ENCODE measurements around the gene SMCP.

SMCP gene

DNA sequence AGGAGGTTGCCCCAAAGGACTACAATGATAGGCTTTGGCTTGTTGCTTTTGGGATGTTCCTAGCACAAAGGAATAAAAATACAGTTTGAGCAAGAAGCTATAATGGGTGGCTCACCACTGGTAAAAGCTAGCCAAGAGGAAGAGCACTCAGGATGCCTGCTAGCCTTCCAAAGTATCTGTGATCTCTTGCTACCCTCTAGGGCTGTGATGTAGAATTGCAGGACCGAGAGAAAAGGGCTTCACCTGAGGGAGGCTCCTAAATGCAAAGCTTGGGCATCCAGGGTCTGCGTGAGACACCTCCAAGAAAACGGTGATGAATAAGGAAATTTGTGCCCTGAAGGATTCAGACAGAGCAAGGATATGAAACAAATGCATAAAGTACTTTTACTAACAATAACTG lies 48.0 kb downstream of the SMCP start:
- TF ChIP-seq TCF12 (IDR thresholded peaks at IDR 0.05; ENCODE audit: low read depth) (no peak), RAD21 (IDR thresholded peaks at IDR 0.05; ENCODE audit: low read depth) (peak; percentile 54)

DNA sequence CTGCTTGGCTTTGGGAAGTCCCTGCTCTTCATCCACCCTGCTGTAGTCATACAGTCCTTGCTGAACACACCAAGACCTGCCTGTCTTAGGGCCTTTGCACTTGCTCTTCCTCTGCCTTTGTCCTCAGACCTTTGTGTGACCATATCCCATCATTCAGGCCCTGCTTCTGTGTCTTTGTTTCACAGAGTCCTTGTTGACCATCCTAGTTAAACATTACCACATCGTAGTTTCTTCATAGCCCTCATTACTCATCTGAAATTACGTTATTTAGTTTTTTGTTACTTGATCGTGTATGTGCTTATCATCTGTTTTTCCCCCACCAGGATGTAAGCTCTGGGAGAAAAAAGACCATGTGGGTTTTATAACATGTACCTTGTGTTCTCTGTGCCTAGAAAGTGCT lies 50.5 kb downstream of the SMCP start:
- TF ChIP-seq, protein P1, sequence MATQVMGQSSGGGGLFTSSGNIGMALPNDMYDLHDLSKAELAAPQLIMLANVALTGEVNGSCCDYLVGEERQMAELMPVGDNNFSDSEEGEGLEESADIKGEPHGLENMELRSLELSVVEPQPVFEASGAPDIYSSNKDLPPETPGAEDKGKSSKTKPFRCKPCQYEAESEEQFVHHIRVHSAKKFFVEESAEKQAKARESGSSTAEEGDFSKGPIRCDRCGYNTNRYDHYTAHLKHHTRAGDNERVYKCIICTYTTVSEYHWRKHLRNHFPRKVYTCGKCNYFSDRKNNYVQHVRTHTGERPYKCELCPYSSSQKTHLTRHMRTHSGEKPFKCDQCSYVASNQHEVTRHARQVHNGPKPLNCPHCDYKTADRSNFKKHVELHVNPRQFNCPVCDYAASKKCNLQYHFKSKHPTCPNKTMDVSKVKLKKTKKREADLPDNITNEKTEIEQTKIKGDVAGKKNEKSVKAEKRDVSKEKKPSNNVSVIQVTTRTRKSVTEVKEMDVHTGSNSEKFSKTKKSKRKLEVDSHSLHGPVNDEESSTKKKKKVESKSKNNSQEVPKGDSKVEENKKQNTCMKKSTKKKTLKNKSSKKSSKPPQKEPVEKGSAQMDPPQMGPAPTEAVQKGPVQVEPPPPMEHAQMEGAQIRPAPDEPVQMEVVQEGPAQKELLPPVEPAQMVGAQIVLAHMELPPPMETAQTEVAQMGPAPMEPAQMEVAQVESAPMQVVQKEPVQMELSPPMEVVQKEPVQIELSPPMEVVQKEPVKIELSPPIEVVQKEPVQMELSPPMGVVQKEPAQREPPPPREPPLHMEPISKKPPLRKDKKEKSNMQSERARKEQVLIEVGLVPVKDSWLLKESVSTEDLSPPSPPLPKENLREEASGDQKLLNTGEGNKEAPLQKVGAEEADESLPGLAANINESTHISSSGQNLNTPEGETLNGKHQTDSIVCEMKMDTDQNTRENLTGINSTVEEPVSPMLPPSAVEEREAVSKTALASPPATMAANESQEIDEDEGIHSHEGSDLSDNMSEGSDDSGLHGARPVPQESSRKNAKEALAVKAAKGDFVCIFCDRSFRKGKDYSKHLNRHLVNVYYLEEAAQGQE (IDR thresholded peaks at IDR 0.05; ENCODE audit: low read depth): no peak
- TF ChIP-seq CEBPB (IDR thresholded peaks at IDR 0.05) (no peak), NFIC (IDR thresholded peaks at IDR 0.05) (no peak), FOXM1 (IDR thresholded peaks at IDR 0.05; ENCODE audit: borderline replicate concordance, low read depth) (no peak), YY1 (IDR thresholded peaks at IDR 0.05; ENCODE audit: low read depth) (no peak), RAD21 (IDR thresholded peaks at IDR 0.05; ENCODE audit: low read depth) (no peak), TCF12 (IDR thresholded peaks at IDR 0.05; ENCODE audit: low read depth) (no peak), EGR1 (IDR thresholded peaks at IDR 0.05) (no peak), ZBTB7A (IDR thresholded peaks at IDR 0.05; ENCODE audit: low read depth) (no peak)
- TF ChIP-seq, protein P2, sequence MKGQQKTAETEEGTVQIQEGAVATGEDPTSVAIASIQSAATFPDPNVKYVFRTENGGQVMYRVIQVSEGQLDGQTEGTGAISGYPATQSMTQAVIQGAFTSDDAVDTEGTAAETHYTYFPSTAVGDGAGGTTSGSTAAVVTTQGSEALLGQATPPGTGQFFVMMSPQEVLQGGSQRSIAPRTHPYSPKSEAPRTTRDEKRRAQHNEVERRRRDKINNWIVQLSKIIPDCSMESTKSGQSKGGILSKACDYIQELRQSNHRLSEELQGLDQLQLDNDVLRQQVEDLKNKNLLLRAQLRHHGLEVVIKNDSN (IDR thresholded peaks at IDR 0.05): no peak

DNA sequence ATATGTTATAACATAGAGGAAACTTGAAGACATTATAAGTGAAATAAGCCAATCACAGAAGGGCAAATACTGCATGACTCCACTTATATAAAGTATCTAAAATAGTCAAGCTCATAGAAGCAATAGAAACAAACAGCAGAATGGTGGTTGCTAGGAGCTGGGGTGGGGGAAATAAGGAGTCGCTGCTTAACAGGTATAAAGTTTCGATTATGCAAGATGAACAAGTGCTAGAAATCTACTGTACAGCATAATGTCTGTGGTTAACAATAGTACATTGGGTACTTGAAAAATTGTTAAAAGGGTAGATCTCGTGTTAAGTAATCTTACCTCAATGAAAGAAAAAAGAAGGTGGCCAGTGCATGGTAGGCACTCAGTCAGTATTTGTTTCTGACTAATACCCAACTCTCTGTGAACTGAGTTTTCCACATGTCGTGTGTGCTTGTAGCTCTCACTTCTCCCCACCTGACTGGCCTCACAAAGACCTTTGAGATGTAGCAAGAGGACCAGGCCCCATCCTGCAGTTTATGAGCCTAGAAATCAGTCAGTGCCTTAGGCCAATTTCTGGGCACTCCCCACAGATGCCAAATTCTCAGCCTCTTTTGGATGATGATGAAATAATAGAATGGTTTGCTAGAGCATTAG lies 54.2 kb downstream of the SMCP start:
- no peak for TF ChIP-seq TAF1 (IDR thresholded peaks at IDR 0.05; ENCODE audit: low read depth)
- TF ChIP-seq, protein P1 (IDR thresholded peaks at IDR 0.05; ENCODE audit: low read depth): no peak
- TF ChIP-seq CEBPB (IDR thresholded peaks at IDR 0.05): no peak
- no peak for TF ChIP-seq ZBTB7A (IDR thresholded peaks at IDR 0.05; ENCODE audit: low read depth)
- no peak for TF ChIP-seq NFIC (IDR thresholded peaks at IDR 0.05)
- TF ChIP-seq TEAD4 (IDR thresholded peaks at IDR 0.05): no peak
- no peak for TF ChIP-seq FOXM1 (IDR thresholded peaks at IDR 0.05; ENCODE audit: borderline replicate concordance, low read depth)
- TF ChIP-seq, protein P3, sequence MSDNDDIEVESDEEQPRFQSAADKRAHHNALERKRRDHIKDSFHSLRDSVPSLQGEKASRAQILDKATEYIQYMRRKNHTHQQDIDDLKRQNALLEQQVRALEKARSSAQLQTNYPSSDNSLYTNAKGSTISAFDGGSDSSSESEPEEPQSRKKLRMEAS (IDR thresholded peaks at IDR 0.05): no peak
- TF ChIP-seq EP300 (IDR thresholded peaks at IDR 0.05; ENCODE audit: borderline replicate concordance): no peak
- TF ChIP-seq TCF12 (IDR thresholded peaks at IDR 0.05; ENCODE audit: low read depth): no peak
- TF ChIP-seq, protein P2 (IDR thresholded peaks at IDR 0.05): no peak
- no peak for TF ChIP-seq EGR1 (IDR thresholded peaks at IDR 0.05)
- TF ChIP-seq YY1 (IDR thresholded peaks at IDR 0.05; ENCODE audit: low read depth): no peak

DNA sequence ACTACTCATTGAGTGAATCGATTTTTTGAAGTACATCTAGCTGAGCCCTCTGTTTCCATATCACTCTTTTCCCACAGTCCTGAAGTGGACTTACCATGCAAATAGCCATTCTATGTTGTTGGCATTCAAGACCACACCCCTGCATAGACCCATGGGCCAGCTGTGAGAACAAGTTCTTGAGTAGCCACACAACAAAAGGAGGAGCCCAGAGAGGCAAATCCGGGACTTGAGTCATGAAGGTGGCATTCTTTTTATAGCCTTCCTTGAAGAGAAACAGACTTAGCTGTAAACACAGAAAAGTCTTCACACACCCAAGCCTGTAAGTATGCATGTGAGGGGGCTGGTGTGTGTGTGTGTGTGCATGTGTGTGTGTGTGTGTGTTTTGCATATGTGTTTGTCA lies 55.1 kb downstream of the SMCP start:
- no peak for TF ChIP-seq CEBPB (IDR thresholded peaks at IDR 0.05)
- TF ChIP-seq, protein P2 (IDR thresholded peaks at IDR 0.05): no peak
- TF ChIP-seq TCF12 (IDR thresholded peaks at IDR 0.05; ENCODE audit: low read depth): no peak
- TF ChIP-seq CREB1 (IDR thresholded peaks at IDR 0.05; ENCODE audit: low read depth): no peak
- TF ChIP-seq TEAD4 (IDR thresholded peaks at IDR 0.05): no peak
- TF ChIP-seq, protein P3 (IDR thresholded peaks at IDR 0.05): no peak
- TF ChIP-seq, protein P1 (IDR thresholded peaks at IDR 0.05; ENCODE audit: low read depth): no peak
- no peak for TF ChIP-seq EP300 (IDR thresholded peaks at IDR 0.05; ENCODE audit: borderline replicate concordance)
- TF ChIP-seq TAF1 (IDR thresholded peaks at IDR 0.05; ENCODE audit: low read depth): no peak
- no peak for TF ChIP-seq RAD21 (IDR thresholded peaks at IDR 0.05; ENCODE audit: low read depth)
- TF ChIP-seq FOXM1 (IDR thresholded peaks at IDR 0.05; ENCODE audit: borderline replicate concordance, low read depth): no peak
- TF ChIP-seq YY1 (IDR thresholded peaks at IDR 0.05; ENCODE audit: low read depth): no peak
- no peak for TF ChIP-seq EGR1 (IDR thresholded peaks at IDR 0.05)
- TF ChIP-seq ZBTB7A (IDR thresholded peaks at IDR 0.05; ENCODE audit: low read depth): no peak
